Transverse colon (tissue), 4 donors: ENCODE measurements around the gene ATP2A1. TPM values are rescaled to one million over a fixed set of nuclear protein-coding genes. Genes with fewer than 3 reads are reported as not detected.

Experiments
- DNase-seq: peaks from one replicate; pipeline ENCODE4 v3.0.0-alpha.2; 2019
- H3K27ac ChIP-seq, 4 donors: fragments of 200-600 bp; sonication (generic); 2 replicates each; pipeline ENCODE4 v1.5.1; 2016 to 2018; ENCODE audit warnings: inconsistent platforms in 4 of 4
- H3K27me3 ChIP-seq: fragments of 200-600 bp; sonication (generic); 2 replicates; pipeline ENCODE4 v1.5.1; 2017; ENCODE audit warnings: inconsistent platforms
- H3K36me3 ChIP-seq, 4 donors: fragments of 200-600 bp; sonication (generic); 2 replicates each; pipeline ENCODE4 v1.5.1; 2017 to 2019; ENCODE audit warnings: inconsistent platforms in 4 of 4
- H3K4me1 ChIP-seq, 4 donors: fragments of 200-600 bp; sonication (generic); 2 replicates each; pipeline ENCODE4 v1.5.1; 2017 to 2020; ENCODE audit warnings: inconsistent platforms in 4 of 4
- H3K4me3 ChIP-seq, 4 donors: fragments of 200-600 bp; sonication (generic); 1 replicate in 1 of 4; 2 replicates in 3 of 4; pipeline versions ENCODE4 v1.5.1 to v1.6.1; 2017 to 2019; ENCODE audit warnings: inconsistent platforms in 4 of 4
- H3K9me3 ChIP-seq, 2 donors: fragments of 200-600 bp; sonication (generic); 2 replicates each; pipeline ENCODE4 v1.5.1; 2017 to 2019; ENCODE audit warnings: inconsistent platforms in 2 of 2
- CTCF ChIP-seq, 5 experiments: fragments of 200-600 bp in 3 of 5; fragments of 450-650 bp in 2 of 5; sonication (generic) in 3 of 5; IDR thresholded peaks; 1 replicate in 2 of 5; 2 replicates in 3 of 5; pipeline ENCODE4 v1.5.1; 2016 to 2017; ENCODE audit warnings: antibody characterized with exemption in 5 of 5, inconsistent platforms in 3 of 5, mild to moderate bottlenecking in 2 of 5, moderate library complexity in 1 of 5
- EP300 ChIP-seq: sonication (generic); formaldehyde crosslinking; IDR thresholded peaks from one replicate; pipeline ENCODE4 v1.6.1; 2017; ENCODE audit warnings: antibody characterized with exemption, low read depth
- POLR2A ChIP-seq: fragments of 450-650 bp; IDR thresholded peaks from one replicate; pipeline ENCODE4 v1.6.1; 2016; ENCODE audit warnings: antibody characterized with exemption, mild to moderate bottlenecking, moderate library complexity
- POLR2AphosphoS5 ChIP-seq, 3 donors: sonication (generic); formaldehyde crosslinking; IDR thresholded peaks; one replicate each; pipeline ENCODE4 v1.6.1; 2016; ENCODE audit warnings: antibody characterized with exemption in 3 of 3
- WGBS, 2 donors: methylation state at CpG; one replicate each; pipeline ENCODE4 v1.1.5; 2018; ENCODE audit warnings: low coverage in 1 of 2; 5-methylcytosine and 5-hydroxymethylcytosine counted together
- in situ Hi-C, 4 donors: fragments of 200-750 bp; cut with MboI; loops; one replicate each; pipeline versions ENCODE4 v1.15.0 to v1.15.1; 2017; ENCODE audit warnings: low sequenced_read_pairs in 3 of 4, low pct_ligation_motif_present in 1 of 4, low pct_unique_long_range_greater_than_20kb in 1 of 4
- intact Hi-C: fragments of 100-400 bp; cut with DNase I; formaldehyde crosslinking; loops from one replicate; pipeline ENCODE4 v1.15.1; 2023; ENCODE audit warnings: low total_unique reads
- total RNA-seq, 4 donors: library from RNA; depleted of rRNA; stranded (reverse); fragments of >200 nt; gene quantifications; one replicate each; pipeline ENCODE4 v1.1.0, GENCODE V29; 2016

The ATP2A1 gene
- total RNA-seq, 4 donors from 2014 or later = 1.1 to 3.2 (median 1.4) TPM; not detected in 1

DNA sequence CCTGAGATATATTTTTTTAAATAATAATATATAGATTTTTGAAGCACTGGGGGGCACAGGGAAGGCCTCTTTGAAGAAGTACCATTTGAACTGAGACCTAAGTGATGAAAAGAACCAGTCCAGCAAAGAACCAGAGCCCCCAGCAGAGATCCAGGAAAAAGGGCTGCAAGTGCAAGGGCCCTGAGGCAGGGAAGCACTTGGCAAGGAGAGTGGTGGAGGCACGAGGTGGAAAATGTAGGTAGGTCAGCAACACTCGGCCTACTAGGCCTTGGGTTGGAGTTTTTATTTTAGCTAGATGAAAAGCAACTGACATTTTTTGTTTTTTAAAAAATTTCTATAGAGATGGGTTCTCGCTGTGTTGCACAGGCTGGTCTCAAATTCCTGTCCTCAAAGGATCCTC, 51.9 kb downstream of the ATP2A1 start:
- Histone ChIP-seq H3K9me3 (no peaks in the 10 kb centered on the region), H3K4me1 (peaks cover 0 to 6% (median 4%) of the 10 kb centered on the region in 4 donors), H3K4me3 (no peak overlapping the region), H3K27ac (no peak overlapping the region), H3K36me3 (no peaks in the 10 kb centered on the region), H3K27me3 (no peaks in the 10 kb centered on the region)
- no peak for DNase-seq
- 88% methylated on average over 3 of the region's 3 CpGs; no CpG with 5 or more reads in 1 of the 2 donors for WGBS, 2 donors
- intact Hi-C loops = no loop called here
- TF ChIP-seq CTCF (IDR thresholded peaks at IDR 0.05) (no peak), POLR2A (no peak), POLR2AphosphoS5 (IDR thresholded peaks at IDR 0.05) (no peak), EP300 (no peak)
- in situ Hi-C loops = no loop called here

DNA sequence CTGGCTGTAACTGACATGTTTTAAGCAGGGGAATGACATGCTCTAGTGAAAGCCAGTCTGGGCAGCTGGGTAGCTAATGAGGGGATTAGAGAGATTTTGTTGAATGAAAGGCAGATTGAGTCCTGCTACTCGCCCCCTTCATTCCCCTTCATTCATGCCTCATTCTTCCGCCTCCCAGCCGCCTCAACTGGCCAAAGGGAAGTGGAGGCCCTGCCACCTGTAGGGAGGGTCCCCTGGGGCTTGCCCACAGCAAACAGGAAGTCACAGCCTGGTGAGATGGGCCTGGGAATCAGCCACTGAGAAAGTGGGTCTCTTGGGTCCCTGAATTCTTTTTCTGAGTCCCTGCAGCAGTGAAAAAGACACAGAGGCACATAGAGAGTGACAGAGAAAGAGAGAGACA, 52.4 kb downstream of the ATP2A1 start:
- Histone ChIP-seq H3K4me3 (no peak overlapping the region), H3K4me1 (peaks cover 0 to 8% (median 4%) of the 10 kb centered on the region in 4 donors), H3K27me3 (no peaks in the 10 kb centered on the region), H3K9me3 (no peaks in the 10 kb centered on the region), H3K27ac (no peak overlapping the region), H3K36me3 (no peaks in the 10 kb centered on the region)
- intact Hi-C loops (no loop called here), in situ Hi-C loops (no loop called here)
- 70% methylated on average over 3 of the region's 3 CpGs; no CpG with 5 or more reads in 1 of the 2 donors for WGBS, 2 donors
- no peak for TF ChIP-seq CTCF (IDR thresholded peaks at IDR 0.05)
- DNase-seq = no peak

DNA sequence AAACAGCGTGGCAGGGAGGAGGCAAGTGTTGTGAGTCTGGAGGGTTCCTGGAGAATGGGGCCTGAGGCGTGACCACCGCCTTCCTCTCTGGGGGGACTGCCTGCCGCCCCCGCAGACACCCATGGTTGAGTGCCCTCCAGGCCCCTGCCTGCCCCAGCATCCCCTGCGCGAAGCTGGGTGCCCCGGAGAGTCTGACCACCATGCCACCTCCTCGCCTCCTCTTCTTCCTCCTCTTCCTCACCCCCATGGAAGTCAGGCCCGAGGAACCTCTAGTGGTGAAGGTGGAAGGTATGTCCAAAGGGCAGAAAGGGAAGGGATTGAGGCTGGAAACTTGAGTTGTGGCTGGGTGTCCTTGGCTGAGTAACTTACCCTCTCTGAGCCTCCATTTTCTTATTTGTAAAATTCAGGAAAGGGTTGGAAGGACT, 53.5 kb downstream of the ATP2A1 start, which contains the start of gene CD19:
CD19 (plus strand) TSS at position 171 of the 425 bp plus-strand sequence; CDS start at position 201, 30 bp downstream.
- Histone ChIP-seq H3K36me3 (no peaks in the 10 kb centered on the region), H3K4me3 (peak within 1 kb of the TSS in 1 of 4 donors; percentile 11), H3K27me3 (no peaks in the 10 kb centered on the region), H3K27ac (no peak within 1 kb of the TSS), H3K9me3 (no peaks in the 10 kb centered on the region), H3K4me1 (peaks cover 0 to 6% (median 2%) of the 10 kb centered on the region in 4 donors)
- intact Hi-C loops (no loop called here), in situ Hi-C loops (no loop called here)
- DNase-seq = no peak
- 60 to 89% methylated on average over 1 to 10 of the region's 10 CpGs for WGBS, 2 donors
- TF ChIP-seq CTCF (IDR thresholded peaks at IDR 0.05) (no peak), POLR2A (no peak), EP300 (no peak), POLR2AphosphoS5 (IDR thresholded peaks at IDR 0.05) (no peak)

- Histone ChIP-seq H3K27ac (no peak overlapping the region), H3K36me3 (no peaks in the 10 kb centered on the region), H3K9me3 (no peaks in the 10 kb centered on the region), H3K4me3 (peak overlapping the region in 1 of 4 donors; percentile 11), H3K27me3 (no peaks in the 10 kb centered on the region), H3K4me1 (peaks cover 0 to 6% (median 2%) of the 10 kb centered on the region in 4 donors)
- TF ChIP-seq POLR2A = no peak
- intact Hi-C loops (no loop called here), in situ Hi-C loops (no loop called here)
- no peak for DNase-seq
- 63 to 84% methylated on average over 2 to 20 of the region's 20 CpGs for WGBS, 2 donors
These were observed 54.3 kb downstream of the ATP2A1 start for GRCh38 chr16:28932339-28933141.
